Measurements from ENCODE around the gene ARSB.

- TF ChIP-seq POLR2AphosphoS5 (IDR thresholded peaks at IDR 0.05; ENCODE audit: low read depth, low read length) = no peak
- no peak for TF ChIP-seq CTCF (IDR thresholded peaks at IDR 0.05)
- TF ChIP-seq TCF7L2 (IDR thresholded peaks at IDR 0.05; ENCODE audit: low read depth, low read length) = no peak
- TF ChIP-seq REST (IDR thresholded peaks at IDR 0.05; ENCODE audit: insufficient read depth in 1 of 2, low read depth in 2 of 2, low read length in 1 of 2) = no peak
- no peak for TF ChIP-seq SIN3A (IDR thresholded peaks at IDR 0.05; ENCODE audit: borderline replicate concordance, insufficient read depth, low read depth, low read length)
Measured at GRCh38 chr5:78734094-78734845, 250.8 kb downstream of the ARSB start.
